Measurements from ENCODE around the gene TRIP12.

DNA sequence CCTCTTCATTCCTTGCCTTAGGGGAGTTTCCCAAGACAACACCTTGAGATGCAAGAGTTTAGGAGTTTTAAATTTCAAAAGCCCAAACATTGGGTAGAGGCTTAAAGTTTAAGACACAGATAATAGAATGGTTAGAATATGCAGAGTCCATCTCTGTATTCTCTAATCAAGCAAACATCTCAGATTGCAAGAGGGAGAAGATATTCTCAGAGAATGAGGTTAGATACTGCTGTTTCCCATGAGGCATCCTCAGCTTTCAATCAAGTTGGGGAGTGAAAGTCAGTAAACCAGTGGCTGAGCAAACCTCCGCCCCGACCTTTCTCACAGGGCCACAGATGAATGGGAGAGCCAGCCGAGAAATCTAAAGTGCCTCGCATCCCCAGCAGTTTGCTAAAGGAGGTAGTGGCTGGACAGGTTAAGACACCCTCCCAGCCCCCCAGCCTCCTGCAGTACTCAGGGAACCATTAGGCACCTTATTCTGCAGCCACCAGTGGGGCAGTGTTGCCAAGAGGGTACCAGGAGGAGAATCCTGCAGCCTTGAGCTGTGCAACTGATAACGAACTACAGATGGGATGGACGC is 30.5 kb upstream of the TRIP12 start:
- TF ChIP-seq CTCF (IDR thresholded peaks at IDR 0.05) (no peak), POLR2AphosphoS5 (IDR thresholded peaks at IDR 0.05; ENCODE audit: low read depth, low read length) (no peak), RAD21 (IDR thresholded peaks at IDR 0.05; ENCODE audit: low read length) (no peak), EZH2phosphoT487 (IDR thresholded peaks at IDR 0.05; ENCODE audit: borderline replicate concordance, low read depth) (no peak), GABPA (IDR thresholded peaks at IDR 0.05; ENCODE audit: low read depth) (no peak), EP300 (IDR thresholded peaks at IDR 0.05; ENCODE audit: borderline replicate concordance in 1 of 2, low read depth in 1 of 2, low read length in 1 of 2) (no peak), JUND (IDR thresholded peaks at IDR 0.05) (no peak), TAF1 (IDR thresholded peaks at IDR 0.05; ENCODE audit: borderline replicate concordance, low read depth, low read length) (no peak), CHD2 (IDR thresholded peaks at IDR 0.05; ENCODE audit: low read length, partially characterized antibody) (no peak), MXI1 (IDR thresholded peaks at IDR 0.05; ENCODE audit: low read depth, low read length) (no peak), REST (IDR thresholded peaks at IDR 0.05; ENCODE audit: low read depth, low read length) (no peak), RCOR1 (IDR thresholded peaks at IDR 0.05; ENCODE audit: low read length) (no peak), YY1 (IDR thresholded peaks at IDR 0.05; ENCODE audit: low read depth) (no peak)

All from SK-N-SH (cell line).